Erythroblast (primary cell): ENCODE data around the gene PXYLP1.

ENCODE experiments used
- GATA1 ChIP-seq: IDR thresholded peaks from 2 replicates; pipeline ENCODE4 v1.6.1; 2011; ENCODE audit warnings: low read depth, mild to moderate bottlenecking, control low read depth, low read length, moderate library complexity
- POLR2A ChIP-seq: IDR thresholded peaks from 2 replicates; pipeline ENCODE4 v1.6.1; 2011; ENCODE audit warnings: mild to moderate bottlenecking, low read length

DNA sequence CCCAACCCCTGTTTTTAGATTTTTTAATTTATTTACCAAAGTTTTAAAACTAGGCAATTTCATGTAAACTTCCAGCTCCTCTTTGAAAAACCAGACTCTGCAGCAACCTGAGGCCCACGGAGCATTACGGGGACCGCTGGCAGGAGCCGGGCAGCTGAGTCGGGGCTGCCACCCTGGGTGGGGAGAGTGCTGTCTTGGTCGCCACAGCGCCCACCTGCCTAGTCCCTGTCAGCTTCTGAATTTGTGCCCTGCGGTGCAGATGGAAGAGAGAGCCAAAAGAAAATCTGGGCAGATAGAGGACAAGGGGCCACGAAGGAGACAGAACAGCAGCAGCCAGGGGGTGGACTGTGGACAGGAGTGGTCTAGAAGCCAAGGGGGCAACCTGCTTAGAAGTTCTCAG is 34.6 kb downstream of the PXYLP1 start:
- TF ChIP-seq POLR2A (no peak), GATA1 (no peak)
